ENCODE measurements around the gene ATP2A2.

The ATP2A2 gene

GRCh38 chr12:110262442-110263388, 18.3 kb upstream of the ATP2A2 start:
- DNase-seq = no peak

DNA sequence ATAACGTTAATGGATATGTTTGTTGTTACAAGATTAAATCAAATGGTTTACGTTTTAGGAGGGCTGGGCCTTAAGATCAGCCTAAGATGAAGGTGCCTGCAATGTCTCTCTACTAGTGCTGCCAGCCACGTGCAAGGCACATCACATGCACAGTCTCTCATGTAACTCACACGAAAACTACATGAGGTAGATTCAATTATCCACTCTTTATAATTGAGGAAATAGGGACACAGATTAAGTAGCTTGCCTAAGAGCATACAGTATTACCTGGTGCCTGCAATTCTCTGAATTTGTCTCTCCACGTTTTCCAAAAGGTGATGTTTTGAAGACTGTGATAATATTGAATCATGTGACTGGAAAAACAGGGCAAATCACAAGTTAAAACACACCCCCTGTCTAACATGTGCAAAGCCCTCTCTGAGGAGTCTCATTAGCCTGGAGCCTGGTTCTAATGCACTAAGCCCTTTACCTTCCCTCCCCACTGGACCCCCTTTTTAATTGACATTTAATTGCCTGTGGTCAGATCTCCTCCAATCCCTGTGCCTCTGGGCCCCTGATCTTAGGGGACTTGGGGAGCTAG, 14.6 kb upstream of the ATP2A2 start:
- no peak for DNase-seq

- no peak for DNase-seq
These were observed 13.9 kb upstream of the ATP2A2 start for GRCh38 chr12:110266980-110267620.

DNA sequence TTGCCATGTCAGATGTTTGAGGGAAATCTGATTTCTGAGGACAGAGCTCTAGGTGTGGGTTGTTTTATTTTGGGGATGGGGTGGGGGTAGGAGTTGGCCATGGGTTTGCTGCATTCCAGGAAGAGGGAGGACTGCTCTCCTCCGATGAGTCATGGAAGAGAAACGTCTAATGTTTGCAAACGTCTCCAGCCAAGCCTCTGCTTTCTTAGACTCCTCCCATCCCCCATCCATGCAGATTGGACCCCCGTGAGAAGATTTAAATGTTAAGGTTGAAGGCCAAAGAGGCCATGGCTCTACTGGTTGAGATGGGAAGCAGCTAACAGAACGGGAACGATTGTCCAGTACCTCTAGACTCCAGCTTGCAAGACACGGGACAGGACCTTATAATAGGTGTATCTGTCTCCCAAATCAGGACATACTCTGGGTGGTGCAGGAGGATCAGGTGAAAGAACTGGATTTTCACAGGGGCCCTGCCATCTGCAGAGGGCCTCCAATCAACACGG, 11.4 kb upstream of the ATP2A2 start:
- DNase-seq = no peak

GRCh38 chr12:110270125-110270962, 10.7 kb upstream of the ATP2A2 start:
- DNase-seq = no peak

DNA sequence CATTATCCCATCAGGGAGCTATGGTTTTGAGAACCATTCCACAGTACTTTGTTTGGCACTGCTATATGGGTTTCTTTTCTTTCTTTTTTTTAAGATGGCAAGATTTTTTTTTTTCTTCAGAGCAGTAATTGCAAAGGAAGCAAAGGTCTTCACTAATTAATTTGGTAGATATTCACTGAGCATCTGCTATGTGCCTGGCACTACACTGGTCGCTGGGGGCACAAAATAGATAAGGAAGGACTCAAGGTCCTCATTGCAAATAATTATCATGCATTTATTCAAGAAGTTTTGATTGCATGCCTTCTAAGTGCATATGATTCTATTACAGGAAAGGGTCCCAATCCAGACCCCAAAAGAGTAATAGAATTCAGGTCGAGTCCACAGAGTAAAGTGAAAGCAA, 10.0 kb upstream of the ATP2A2 start:
- DNase-seq = no peak

- DNase-seq = no peak
These were observed 3.4 kb upstream of the ATP2A2 start for GRCh38 chr12:110277530-110278254.

GRCh38 chr12:110278255-110278536, 2.9 kb upstream of the ATP2A2 start:
- no peak for DNase-seq

DNA sequence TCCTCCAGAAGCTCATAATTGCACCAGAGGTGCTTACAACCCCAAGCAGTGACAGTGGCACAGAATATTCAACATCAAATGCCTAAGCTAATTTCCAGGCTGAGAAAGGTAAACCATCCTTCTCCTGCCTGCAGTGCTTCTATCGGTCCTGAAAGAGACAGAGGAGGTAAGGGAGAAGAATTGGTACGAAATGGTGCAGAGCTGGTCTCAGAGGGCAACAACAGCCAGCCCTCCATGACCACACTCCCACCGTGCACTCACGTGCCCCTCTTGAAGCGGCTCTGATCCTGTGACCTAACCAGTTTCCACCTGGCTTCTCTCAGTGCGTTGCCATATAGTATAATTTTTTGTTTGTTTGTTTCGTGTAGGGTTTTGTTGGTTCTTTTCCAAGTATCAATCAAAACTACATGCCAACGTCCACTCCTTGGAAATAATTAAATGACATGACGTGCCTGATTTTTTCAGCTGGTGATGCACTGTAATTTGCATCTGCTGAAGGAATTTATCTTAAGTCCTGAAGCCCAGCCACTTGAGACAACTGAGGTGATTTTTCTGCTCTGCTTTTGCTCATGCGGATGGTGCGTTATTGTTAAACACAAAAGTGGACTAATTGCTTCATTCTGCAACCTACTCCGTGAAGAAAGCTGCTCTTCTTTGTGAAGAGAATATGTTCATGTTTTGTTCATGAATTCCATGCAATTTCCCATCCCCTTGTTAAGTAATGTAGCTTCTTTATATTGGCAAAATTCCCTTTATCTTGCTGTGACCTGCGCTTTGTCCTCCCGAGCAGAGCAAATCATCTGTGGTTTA, 1.3 kb upstream of the ATP2A2 start:
- DNase-seq = no peak

- DNase-seq = peak; percentile 36
These were observed 662 bp upstream of the ATP2A2 start for GRCh38 chr12:110280392-110280778.

DNA sequence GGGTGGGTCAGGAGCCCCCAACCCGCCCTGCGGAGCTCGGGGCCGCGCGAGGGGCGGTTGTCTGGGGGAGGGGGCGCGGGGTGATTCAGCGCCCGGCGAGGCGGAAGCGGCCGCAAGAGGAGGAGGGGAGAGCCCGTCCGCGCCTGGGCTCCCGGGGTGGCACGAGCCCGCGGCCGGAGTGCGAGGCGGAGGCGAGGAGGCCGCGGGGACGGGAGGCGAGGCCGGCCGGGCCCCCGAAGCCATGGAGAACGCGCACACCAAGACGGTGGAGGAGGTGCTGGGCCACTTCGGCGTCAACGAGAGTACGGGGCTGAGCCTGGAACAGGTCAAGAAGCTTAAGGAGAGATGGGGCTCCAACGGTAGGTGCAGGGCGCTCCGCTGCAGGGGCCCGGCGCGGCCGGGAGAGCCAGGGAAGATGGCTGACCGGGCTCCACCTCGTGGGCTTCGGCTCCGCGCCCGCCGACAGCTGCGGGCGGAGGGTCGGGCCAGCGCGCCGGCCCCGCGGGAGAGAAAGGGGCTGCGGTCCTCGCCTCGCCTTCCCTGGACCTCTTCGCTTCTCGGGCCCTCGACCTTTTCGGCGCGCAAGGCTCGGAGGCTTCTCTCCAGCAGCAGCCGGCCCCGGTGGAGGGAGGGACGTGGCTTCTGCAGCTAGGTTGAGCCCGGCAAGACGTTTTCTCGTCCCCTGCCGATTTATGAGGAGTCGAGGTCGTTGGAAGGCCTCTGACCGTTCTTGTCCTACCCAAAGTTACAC, 677 bp downstream of the ATP2A2 start:
- DNase-seq = peak; percentile 54

GRCh38 chr12:110282300-110282860, 1.3 kb downstream of the ATP2A2 start:
- no peak for DNase-seq

DNA sequence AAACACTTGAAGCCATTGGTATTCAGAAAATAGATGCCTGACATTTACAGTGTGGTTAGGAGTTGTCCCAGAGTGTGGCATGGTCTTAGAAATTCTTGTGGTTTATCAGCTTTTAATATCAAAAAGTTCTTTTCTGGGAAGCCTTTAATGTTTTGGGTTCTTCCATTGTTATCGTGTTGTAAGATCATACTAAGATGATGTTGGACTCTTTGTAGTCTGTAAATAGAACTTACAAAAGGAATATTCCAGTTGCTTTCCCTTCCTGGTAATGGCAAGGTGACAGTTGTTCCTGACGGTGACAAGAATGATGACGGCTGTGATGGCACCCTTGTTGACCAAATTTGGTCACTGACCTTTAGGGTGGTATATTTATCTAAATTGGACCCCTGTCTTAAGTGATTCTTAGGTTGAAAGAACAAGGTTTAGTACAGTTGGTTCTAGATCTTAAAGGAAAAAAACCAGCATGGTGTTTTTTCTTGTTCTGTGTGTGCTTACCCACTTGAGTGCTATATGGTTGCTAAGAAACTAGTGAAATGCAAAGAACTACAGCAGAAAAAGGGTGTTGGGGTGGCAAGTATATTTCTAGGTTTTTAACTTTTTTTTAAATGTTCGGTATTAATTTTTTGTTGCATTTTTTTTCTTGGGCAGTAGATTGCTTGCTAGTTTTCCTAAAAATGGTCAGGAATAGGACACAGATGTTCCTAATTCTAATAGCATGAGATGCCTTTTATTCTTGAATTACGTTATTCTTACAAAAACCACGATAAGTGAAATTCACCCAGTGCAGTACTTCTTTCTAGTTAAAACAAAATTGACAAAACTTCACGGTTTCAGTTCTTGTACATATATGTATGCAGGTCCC, 2.1 kb downstream of the ATP2A2 start:
- no peak for DNase-seq

- DNase-seq = no peak
These were observed 3.5 kb downstream of the ATP2A2 start for GRCh38 chr12:110284597-110284996.

GRCh38 chr12:110286623-110287022, 5.6 kb downstream of the ATP2A2 start:
- no peak for DNase-seq

DNA sequence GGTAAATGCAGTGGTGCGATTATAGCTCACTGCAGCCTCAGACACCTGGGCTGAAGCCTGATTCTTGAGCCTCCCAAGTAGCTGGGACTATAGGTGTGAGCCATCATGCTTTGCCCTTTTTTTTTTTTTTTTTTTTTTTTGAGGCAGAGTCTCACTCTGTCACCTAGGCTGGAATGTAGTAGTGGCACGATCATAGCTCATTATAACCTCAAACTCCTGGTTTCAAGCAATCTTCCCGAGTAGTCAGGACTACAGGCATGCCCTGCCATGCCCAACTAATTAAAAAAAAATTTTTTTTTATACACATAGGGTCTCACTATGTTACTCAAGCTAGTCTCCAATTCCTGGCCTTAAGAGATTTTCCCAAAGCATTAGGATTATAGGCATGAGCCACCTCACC, 6.9 kb downstream of the ATP2A2 start:
- no peak for DNase-seq

DNA sequence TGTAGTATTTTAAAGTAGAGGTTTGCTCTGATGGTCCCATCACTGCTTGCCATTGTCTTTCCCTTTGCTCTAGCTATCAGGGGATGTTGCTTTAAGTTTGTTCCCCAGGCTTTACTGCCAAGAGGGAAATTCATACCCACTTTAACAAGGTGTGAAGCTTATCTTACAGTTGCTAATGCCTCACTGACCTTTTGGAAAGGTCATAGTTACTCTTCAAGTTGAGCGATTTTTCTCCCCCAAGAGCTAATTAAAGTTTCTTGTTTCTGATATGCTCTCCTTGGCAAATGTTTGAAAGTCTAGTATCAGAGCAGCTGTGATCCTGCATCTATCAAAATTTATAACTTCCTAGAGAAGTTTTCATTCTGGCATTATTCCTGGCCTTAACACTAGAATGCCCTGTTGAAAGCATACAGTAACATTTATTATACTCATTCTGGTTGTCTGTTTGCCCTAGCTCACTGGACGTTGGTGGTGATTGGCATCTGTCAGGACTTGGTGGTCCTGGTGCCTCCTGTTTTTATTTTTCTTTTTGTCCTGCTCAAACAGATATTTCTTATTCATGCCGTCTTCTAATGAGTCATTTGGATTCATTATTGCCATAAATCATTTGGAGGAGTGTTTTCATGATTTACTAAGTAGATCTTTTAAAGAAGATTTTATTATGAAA, 8.1 kb downstream of the ATP2A2 start:
- no peak for DNase-seq

DNA sequence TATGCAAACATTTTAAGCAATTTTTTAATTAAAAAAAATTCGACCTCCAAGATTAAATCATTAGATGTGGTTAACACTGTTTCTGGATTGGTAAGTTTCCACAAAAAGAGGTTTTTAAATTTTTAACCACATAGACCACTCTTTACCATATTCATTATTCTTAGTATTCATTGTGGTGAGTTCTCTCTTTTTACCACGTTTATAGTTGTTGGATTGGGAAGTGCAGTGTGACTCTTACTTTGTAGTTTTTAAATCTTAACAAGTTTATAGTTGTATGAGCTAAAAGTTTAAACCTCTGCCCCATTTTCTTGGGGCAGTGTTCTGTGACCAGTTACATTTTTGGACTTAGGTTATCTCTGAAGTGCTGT, 8.6 kb downstream of the ATP2A2 start:
- no peak for DNase-seq

Data from activated CD4-positive, alpha-beta T cell treated with anti-CD3 and anti-CD28 coated beads, Interleukin-2, amount 50 U/mL, for 16 hours (primary cell).